Esophagus muscularis mucosa (tissue), 3 donors: ENCODE data around the gene NLRP7.

Source experiments
- EP300 ChIP-seq: sonication (generic); formaldehyde crosslinking; IDR thresholded peaks from one replicate; pipeline ENCODE4 v1.6.1; 2017; ENCODE audit warnings: antibody characterized with exemption
- POLR2A ChIP-seq: fragments of 450-650 bp; IDR thresholded peaks from one replicate; pipeline ENCODE4 v1.6.1; 2017; ENCODE audit warnings: antibody characterized with exemption, moderate library complexity, mild to moderate bottlenecking, low read depth
- POLR2AphosphoS5 ChIP-seq, 2 donors: sonication (generic); formaldehyde crosslinking; IDR thresholded peaks; one replicate each; pipeline ENCODE4 v1.6.1; 2017; ENCODE audit warnings: antibody characterized with exemption in 2 of 2

DNA sequence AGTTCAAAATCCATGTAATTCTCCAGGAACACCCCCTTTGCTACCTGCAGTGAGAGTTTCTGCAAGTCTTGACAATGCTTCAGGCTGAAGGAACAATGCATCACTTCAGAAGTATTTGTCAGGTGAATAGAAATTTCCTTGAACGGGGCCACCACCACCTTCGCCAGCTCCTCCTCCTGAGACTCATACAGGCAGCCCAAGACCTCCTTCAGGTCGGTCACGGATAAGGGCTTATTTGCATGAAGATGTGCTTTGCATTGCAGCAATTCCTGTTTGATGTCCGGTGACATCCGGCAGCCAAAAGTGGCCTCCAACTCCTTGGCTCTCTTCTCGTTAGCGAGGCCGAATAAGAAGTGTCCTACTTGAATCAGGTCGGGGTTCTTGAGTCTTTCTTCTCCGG, 8.4 kb downstream of the NLRP7 start:
- TF ChIP-seq EP300 (no peak), POLR2AphosphoS5 (IDR thresholded peaks at IDR 0.05) (no peak), POLR2A (no peak)
